GM18507 (cell line): Measurements from ENCODE around the gene IPPK.

Source experiments
- DNase-seq: peaks from one replicate; pipeline ENCODE4 v3.0.0; 2011; ENCODE audit warnings: low read depth; ENCODE audit not compliant: insufficient read length; ENCODE audit errors: extremely low spot score
- FAIRE-seq: peaks from 2 replicates; lab custom pipeline; 2011; peaks lifted over from hg19 to GRCh38; lab: Jason Lieb, UNC

The IPPK gene

GRCh38 chr9:92669890-92670708, at the start of gene IPPK:
Gene IPPK, minus strand, starts transcription at chr9:92670131. Its CDS starts 143 bp downstream, at chr9:92669988.
- peak; percentile 92 for FAIRE-seq
- DNase-seq, result peak; percentile 99

GRCh38 chr9:92719028-92719647, 49.2 kb upstream of the IPPK start:
- DNase-seq (no peak), FAIRE-seq (no peak)

GRCh38 chr9:92718086-92719001, 48.4 kb upstream of the IPPK start:
- DNase-seq (no peak), FAIRE-seq (no peak)

DNA sequence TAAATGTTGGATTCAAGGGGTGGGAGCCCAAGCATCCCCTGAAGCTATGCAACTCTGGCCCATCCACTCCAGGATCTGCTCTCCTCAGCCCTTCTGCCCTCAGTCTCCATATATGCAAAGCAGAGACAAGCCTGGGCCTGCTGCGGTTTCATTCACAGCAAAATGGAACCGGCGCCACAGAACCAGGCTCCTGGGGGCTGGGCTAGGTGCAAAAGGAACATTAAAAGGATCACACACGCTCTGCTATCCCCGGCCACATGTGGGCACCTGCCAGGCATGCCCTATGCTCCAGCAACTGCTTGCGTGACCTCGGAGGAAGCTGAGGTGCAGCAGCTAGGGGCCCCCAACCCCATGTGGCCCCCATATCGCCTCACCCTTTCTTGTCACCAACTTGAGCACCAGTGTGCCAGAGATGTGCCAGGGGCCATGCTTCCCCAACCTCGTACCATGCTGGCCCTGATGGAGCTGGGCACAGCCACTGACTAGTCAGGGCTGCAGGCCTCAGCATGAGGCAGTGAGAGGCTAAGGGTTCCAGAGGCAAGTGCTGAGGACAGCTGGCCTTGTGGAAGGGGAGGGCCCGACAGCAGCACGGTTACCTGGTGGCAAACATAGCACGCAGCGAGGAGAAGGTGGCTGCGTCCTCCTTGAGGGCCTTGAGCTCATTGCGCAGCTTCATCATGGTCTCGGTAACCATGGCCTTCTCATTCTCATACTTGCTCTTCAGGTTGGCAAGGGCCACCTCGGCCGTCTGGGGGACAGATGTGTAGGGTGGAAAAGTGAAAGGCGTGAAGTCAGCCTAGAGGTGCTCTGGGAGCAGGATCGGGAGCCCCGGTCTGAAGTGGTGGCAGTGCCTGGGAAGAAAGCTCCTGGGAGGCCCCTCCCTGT, 47.5 kb upstream of the IPPK start:
- DNase-seq (no peak), FAIRE-seq (peak; percentile 88)

GRCh38 chr9:92716557-92716956, 46.6 kb upstream of the IPPK start:
- peak; percentile 84 for FAIRE-seq
- DNase-seq, result peak; percentile 62

- FAIRE-seq, result no peak
- no peak for DNase-seq
These were observed 45.7 kb upstream of the IPPK start for GRCh38 chr9:92715488-92716231.

- FAIRE-seq (no peak), DNase-seq (no peak)
These were observed 45.0 kb upstream of the IPPK start for GRCh38 chr9:92714787-92715487.

GRCh38 chr9:92714016-92714415, 44.1 kb upstream of the IPPK start:
- FAIRE-seq, result no peak
- DNase-seq, result no peak

GRCh38 chr9:92713528-92713927, 43.6 kb upstream of the IPPK start:
- DNase-seq (no peak), FAIRE-seq (no peak)

- DNase-seq (no peak), FAIRE-seq (no peak)
These were observed 42.8 kb upstream of the IPPK start for GRCh38 chr9:92712767-92713166.

- FAIRE-seq (peak; percentile 56), DNase-seq (no peak)
These were observed 41.9 kb upstream of the IPPK start for GRCh38 chr9:92711844-92712243.

DNA sequence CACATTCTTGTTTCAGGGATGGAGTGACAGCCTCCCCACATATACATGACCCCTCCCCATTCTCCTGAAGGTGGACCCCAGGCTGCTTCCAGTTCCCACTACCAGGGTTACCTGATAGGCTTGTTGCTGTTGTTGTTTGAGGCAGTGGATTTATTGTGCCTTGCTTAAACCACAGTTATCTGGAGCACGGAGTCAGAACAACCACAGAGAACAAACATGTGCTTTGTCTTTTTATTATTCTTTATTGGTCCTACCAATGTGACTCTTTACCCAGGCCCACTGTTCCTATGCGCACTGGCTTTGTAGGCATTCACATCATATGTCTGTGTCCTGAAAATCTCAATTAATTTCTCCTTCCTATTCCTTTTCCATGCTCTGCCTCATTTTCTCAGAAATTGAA, 41.2 kb upstream of the IPPK start:
- FAIRE-seq (no peak), DNase-seq (no peak)

- FAIRE-seq (no peak), DNase-seq (no peak)
These were observed 40.4 kb upstream of the IPPK start for GRCh38 chr9:92710368-92710767.

DNA sequence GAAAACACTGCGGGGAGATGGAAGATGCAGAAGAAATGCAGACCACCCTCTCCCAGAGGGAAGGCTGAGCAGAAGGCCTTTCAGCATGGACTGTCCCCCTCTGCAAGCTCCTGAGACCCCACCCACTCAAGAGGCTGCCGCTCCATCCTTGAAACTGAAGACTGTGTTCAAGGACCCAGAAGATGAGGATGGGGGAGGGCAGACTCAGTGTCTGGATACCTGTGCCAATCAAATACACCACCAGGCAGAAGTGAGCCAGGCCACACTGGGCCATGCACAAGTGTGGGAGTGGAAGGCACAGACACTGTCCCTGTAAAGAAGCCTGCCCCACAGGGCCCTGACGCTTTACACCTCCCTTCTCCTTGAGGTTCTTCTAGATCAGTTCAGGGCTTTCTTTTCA, 40.0 kb upstream of the IPPK start:
- FAIRE-seq (no peak), DNase-seq (no peak)

DNA sequence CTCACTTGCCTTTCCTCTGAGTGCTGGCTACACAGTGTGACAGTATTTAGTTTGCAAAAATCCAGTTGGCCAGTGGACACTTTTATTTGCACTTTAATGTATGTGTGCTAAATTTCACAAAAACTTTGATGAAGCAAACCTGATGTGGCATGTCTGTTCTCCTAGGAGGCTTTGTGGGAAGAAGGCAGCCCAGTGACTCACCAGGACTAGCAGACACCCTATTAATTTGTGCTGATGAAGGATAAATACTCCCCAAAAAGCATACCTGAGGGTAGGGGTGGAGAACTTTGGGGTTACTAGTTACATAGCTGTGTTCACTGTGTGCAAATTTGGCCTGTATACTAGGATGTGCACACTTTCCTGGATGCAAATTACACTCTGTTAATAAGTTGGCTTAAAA, 39.3 kb upstream of the IPPK start:
- no peak for DNase-seq
- no peak for FAIRE-seq

GRCh38 chr9:92707530-92707929, 37.6 kb upstream of the IPPK start:
- no peak for DNase-seq
- FAIRE-seq, result no peak

DNA sequence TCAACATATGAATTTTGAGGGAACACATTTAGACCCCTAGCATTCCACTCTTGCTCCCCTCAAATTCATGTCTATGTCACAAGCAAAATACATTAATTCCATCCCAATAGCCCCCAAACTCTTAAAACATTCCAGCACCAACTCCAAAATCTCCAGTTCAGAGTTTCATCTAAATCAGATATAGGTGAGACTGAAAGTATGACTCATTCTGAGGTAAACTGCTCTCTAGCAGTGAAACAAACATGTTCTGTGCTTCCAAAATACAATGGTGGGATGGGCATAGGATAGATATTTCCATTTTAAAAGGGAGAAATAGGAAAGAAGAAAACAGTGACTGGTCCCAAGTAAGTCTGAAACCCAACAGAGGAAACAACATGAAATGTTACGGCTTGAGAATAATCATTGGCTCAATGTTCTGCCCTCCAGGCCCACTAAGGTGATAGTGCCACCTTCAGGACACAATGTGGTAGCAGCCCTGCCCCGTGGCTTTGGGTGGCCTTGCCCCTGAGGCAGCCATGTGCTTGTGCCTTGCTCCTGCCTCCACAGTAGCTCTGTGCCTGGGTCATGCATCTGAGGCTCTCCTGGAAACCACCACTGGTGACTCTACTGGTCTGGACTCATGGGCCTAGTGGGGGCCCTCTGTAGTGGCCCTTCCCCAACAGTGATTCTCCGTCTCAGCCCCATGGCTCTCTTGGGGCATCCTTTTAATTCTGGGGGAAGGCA, 36.4 kb upstream of the IPPK start:
- DNase-seq (no peak), FAIRE-seq (no peak)
